Activated naive CD8-positive, alpha-beta T cell treated with anti-CD3 and anti-CD28 coated beads for 36 hours (primary cell): ENCODE results near the gene NPDC1. TPM values are rescaled to one million over a fixed set of nuclear protein-coding genes. Genes with fewer than 3 reads are reported as not detected.

Experiments used
- DNase-seq: peaks from one replicate; pipeline ENCODE4 v3.0.0; 2021
- H3K27ac Mint-ChIP-seq: one replicate; pipeline ENCODE4 v1.8.0; 2022; ENCODE audit warnings: mild to moderate bottlenecking, moderate library complexity, mixed read lengths
- H3K27me3 Mint-ChIP-seq: one replicate; pipeline ENCODE4 v1.8.0; 2022; ENCODE audit warnings: mild to moderate bottlenecking, mixed read lengths
- H3K36me3 Mint-ChIP-seq: one replicate; pipeline ENCODE4 v1.8.0; 2021; ENCODE audit warnings: mild to moderate bottlenecking, mixed read lengths
- H3K4me1 Mint-ChIP-seq: one replicate; pipeline ENCODE4 v1.8.0; 2021; ENCODE audit warnings: mixed read lengths
- H3K4me3 Mint-ChIP-seq: one replicate; pipeline ENCODE4 v1.8.0; 2022; ENCODE audit warnings: mild to moderate bottlenecking, moderate library complexity, mixed read lengths
- H3K9me3 Mint-ChIP-seq: one replicate; pipeline ENCODE4 v1.8.0; 2022; ENCODE audit warnings: mixed read lengths
- total RNA-seq, 2 experiments: library from RNA; stranded (reverse); gene quantifications; one replicate each; pipeline ENCODE4 v1.2.3, GENCODE V29; 2021

The NPDC1 gene
- total RNA-seq, 2 experiments from 2014 or later: 13.2 to 13.5 TPM

GRCh38 chr9:137019891-137020683, 25.9 kb downstream of the NPDC1 start:
- Mint-ChIP-seq H3K27me3 (no peaks in the 10 kb centered on the region), H3K4me3 (no peak overlapping the region), H3K27ac (no peak overlapping the region), H3K4me1 (no peaks in the 10 kb centered on the region), H3K36me3 (no peaks in the 10 kb centered on the region), H3K9me3 (no peaks in the 10 kb centered on the region)
- DNase-seq: no peak

GRCh38 chr9:137018761-137019559, 27.0 kb downstream of the NPDC1 start:
- Mint-ChIP-seq H3K4me1 (no peaks in the 10 kb centered on the region), H3K9me3 (no peaks in the 10 kb centered on the region), H3K4me3 (no peak overlapping the region), H3K27ac (no peak overlapping the region), H3K36me3 (no peaks in the 10 kb centered on the region), H3K27me3 (no peaks in the 10 kb centered on the region)
- DNase-seq: no peak

- H3K4me3 Mint-ChIP-seq: no peak overlapping the region
- DNase-seq: no peak
- H3K27ac Mint-ChIP-seq: no peak overlapping the region
- H3K36me3 Mint-ChIP-seq: no peaks in the 10 kb centered on the region
- H3K4me1 Mint-ChIP-seq: no peaks in the 10 kb centered on the region
- no peaks in the 10 kb centered on the region for H3K27me3 Mint-ChIP-seq
- H3K9me3 Mint-ChIP-seq: no peaks in the 10 kb centered on the region
These were observed 28.0 kb downstream of the NPDC1 start for GRCh38 chr9:137017791-137018497.

GRCh38 chr9:137017071-137017470, 28.9 kb downstream of the NPDC1 start:
- DNase-seq: no peak
- Mint-ChIP-seq H3K27ac (no peak overlapping the region), H3K36me3 (no peaks in the 10 kb centered on the region), H3K9me3 (no peaks in the 10 kb centered on the region), H3K27me3 (no peaks in the 10 kb centered on the region), H3K4me1 (no peaks in the 10 kb centered on the region), H3K4me3 (no peak overlapping the region)

GRCh38 chr9:137016436-137016835, 29.5 kb downstream of the NPDC1 start:
- no peak overlapping the region for H3K27ac Mint-ChIP-seq

GRCh38 chr9:137015976-137016375, 30.0 kb downstream of the NPDC1 start:
- Mint-ChIP-seq H3K27ac (no peak overlapping the region), H3K36me3 (no peaks in the 10 kb centered on the region), H3K9me3 (no peaks in the 10 kb centered on the region), H3K4me1 (no peaks in the 10 kb centered on the region), H3K27me3 (no peaks in the 10 kb centered on the region), H3K4me3 (no peak overlapping the region)
- no peak for DNase-seq

More at GRCh38 chr9:137016436-137016835, 29.5 kb downstream of the NPDC1 start:
- Mint-ChIP-seq H3K4me1 (no peaks in the 10 kb centered on the region), H3K4me3 (no peak overlapping the region), H3K9me3 (no peaks in the 10 kb centered on the region), H3K36me3 (no peaks in the 10 kb centered on the region), H3K27me3 (no peaks in the 10 kb centered on the region)
- no peak for DNase-seq

- no peak for DNase-seq
- Mint-ChIP-seq H3K36me3 (no peaks in the 10 kb centered on the region), H3K27me3 (no peaks in the 10 kb centered on the region), H3K27ac (no peak overlapping the region), H3K4me3 (no peak overlapping the region), H3K4me1 (no peaks in the 10 kb centered on the region), H3K9me3 (no peaks in the 10 kb centered on the region)
These were observed 30.4 kb downstream of the NPDC1 start for GRCh38 chr9:137015540-137015930.

GRCh38 chr9:137014776-137015539, 31.0 kb downstream of the NPDC1 start:
- Mint-ChIP-seq H3K27me3 (no peaks in the 10 kb centered on the region), H3K27ac (no peak overlapping the region), H3K9me3 (no peaks in the 10 kb centered on the region), H3K4me1 (no peaks in the 10 kb centered on the region), H3K4me3 (no peak overlapping the region), H3K36me3 (no peaks in the 10 kb centered on the region)
- DNase-seq: no peak

GRCh38 chr9:137014166-137014565, 31.8 kb downstream of the NPDC1 start:
- Mint-ChIP-seq H3K4me3 (no peak overlapping the region), H3K9me3 (no peaks in the 10 kb centered on the region), H3K4me1 (no peaks in the 10 kb centered on the region), H3K27ac (no peak overlapping the region), H3K36me3 (no peaks in the 10 kb centered on the region), H3K27me3 (no peaks in the 10 kb centered on the region)
- DNase-seq: no peak

- Mint-ChIP-seq H3K27me3 (no peaks in the 10 kb centered on the region), H3K36me3 (no peaks in the 10 kb centered on the region), H3K9me3 (no peaks in the 10 kb centered on the region), H3K27ac (no peak overlapping the region), H3K4me1 (no peaks in the 10 kb centered on the region), H3K4me3 (no peak overlapping the region)
- DNase-seq: no peak
These were observed 32.4 kb downstream of the NPDC1 start for GRCh38 chr9:137013571-137013940.

GRCh38 chr9:137012694-137013570, 33.0 kb downstream of the NPDC1 start:
- Mint-ChIP-seq H3K27ac (no peak overlapping the region), H3K36me3 (no peaks in the 10 kb centered on the region), H3K4me1 (no peaks in the 10 kb centered on the region), H3K4me3 (no peak overlapping the region), H3K27me3 (no peaks in the 10 kb centered on the region), H3K9me3 (no peaks in the 10 kb centered on the region)
- DNase-seq: no peak

- H3K27me3 Mint-ChIP-seq: no peaks in the 10 kb centered on the region
These were observed 33.9 kb downstream of the NPDC1 start for GRCh38 chr9:137011907-137012675.

GRCh38 chr9:137011156-137011555, 34.8 kb downstream of the NPDC1 start:
- Mint-ChIP-seq H3K4me3 (no peak overlapping the region), H3K36me3 (no peaks in the 10 kb centered on the region), H3K4me1 (peaks cover 4% of the 10 kb centered on the region), H3K27me3 (no peaks in the 10 kb centered on the region), H3K27ac (no peak overlapping the region), H3K9me3 (no peaks in the 10 kb centered on the region)
- no peak for DNase-seq

More at GRCh38 chr9:137011907-137012675, 33.9 kb downstream of the NPDC1 start:
- Mint-ChIP-seq H3K27ac (no peak overlapping the region), H3K36me3 (no peaks in the 10 kb centered on the region), H3K4me1 (no peaks in the 10 kb centered on the region), H3K4me3 (no peak overlapping the region), H3K9me3 (no peaks in the 10 kb centered on the region)
- DNase-seq: no peak
